Right lung (tissue), 5 donors: ENCODE results near the gene DBNL. TPM values are rescaled to one million over a fixed set of nuclear protein-coding genes. Genes with fewer than 3 reads are reported as not detected.

Source experiments
- DNase-seq, 2 donors: peaks; one replicate each; pipeline ENCODE4 v3.0.0-alpha.2; 2013
- polyA plus RNA-seq, 5 donors: library from polyadenylated mRNA; unstranded; fragments of 120-200 nt; gene quantifications; one replicate each; pipeline versions ENCODE4 v1.2.1 to v1.2.3, GENCODE V29; 2013; ENCODE audit warnings: inconsistent platforms in 1 of 5, low replicate concordance in 1 of 5; ENCODE audit not compliant: insufficient read length in 5 of 5, insufficient read depth in 1 of 5

The DBNL gene
- polyA plus RNA-seq, 5 donors, result 53.5 to 89.2 (median 59.3) TPM

DNA sequence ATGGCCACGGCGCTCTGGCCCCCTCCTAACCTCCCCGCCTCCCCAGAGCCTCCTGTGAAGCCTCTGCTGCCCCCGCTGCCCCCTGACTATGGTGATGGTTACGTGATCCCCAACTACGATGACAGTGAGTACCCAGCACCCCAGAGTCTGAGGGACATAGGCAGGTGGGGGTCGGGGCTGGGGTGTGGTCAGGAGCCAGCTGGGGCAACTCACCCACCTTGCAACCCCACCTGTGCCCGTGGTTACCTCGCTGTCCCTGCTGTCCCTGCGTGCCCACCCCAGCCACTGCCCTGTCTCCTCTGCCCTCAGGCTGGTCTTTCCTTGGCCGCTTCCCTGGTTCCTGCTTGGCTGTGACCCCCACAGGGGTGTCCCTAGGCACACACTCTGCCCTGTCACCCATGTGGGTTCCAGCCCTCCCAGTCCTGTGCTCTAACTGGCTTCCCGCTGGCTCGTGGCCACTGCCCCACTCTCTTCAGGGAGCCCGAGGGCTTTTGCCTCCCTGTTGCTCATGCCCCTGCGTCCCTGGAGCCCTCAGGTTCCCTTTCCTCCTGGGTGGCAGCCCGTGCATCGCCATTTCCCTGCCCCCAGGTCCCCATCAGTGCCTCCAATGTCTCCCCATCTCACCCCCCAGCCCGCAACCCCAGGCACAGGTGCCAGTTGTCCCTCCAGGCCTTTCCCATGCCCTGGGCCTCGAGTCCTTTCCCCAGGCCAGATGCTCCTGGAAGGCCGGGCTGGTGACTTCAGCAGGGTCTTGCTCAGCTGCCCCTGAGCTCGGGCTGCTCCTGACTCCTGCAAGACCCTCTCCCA is 63.7 kb downstream of the DBNL start:
- DNase-seq, result no peak

DNA sequence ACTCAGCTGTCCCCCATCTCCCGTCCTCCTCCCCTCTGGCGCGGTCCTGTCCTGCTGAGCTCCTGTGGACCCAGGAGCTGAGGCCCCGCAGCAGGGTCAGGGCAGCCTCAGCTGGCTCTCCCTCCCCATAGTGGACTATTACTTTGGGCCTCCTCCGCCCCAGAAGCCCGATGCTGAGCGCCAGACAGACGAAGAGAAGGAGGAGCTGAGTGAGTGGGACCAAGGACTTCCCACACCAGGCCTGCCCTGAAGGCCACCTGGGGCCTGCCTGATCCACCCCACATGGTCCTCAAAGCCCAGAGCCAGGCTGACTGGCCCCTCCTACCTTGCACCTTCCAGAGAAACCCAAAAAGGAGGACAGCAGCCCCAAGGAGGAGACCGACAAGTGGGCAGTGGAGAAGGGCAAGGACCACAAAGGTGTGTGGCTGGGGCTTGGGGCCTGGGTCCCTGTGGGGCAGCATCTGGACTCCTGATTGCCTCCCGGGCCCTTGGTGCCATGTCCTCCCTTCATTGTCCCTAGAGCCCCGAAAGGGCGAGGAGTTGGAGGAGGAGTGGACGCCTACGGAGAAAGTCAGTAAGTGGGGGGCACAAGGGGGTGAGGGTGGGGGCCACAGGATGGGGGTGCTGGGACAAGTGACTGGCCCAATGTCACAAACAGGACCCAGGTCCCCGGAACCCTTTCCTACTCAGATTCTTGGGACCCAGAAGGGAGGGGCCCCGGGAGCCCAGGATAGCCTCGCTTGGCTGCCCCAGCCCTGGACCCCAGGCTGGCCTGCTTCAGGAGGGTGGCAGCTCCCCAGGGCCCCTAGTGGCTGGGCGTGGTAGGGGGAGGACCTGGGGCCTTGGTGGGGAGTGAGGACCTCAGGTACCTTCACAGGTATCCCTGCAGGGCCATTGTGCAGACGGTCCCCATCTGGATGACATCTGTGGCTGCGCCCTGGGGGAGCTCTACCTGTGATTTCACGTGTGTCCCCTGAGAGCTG is 64.6 kb downstream of the DBNL start:
- DNase-seq, result no peak

DNA sequence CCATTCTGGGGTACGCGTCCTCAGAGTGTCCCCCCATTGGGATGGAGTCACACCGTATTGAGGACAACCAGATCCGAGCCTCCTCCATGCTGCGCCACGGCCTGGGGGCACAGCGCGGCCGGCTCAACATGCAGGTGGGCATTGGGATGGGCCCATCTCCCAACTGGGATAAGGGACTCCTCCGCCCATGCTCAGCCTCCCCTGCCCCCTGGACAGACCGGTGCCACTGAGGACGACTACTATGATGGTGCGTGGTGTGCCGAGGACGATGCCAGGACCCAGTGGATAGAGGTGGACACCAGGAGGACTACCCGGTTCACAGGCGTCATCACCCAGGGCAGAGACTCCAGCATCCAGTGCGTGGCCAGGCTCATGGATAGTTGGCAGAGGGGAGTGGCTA is 65.5 kb downstream of the DBNL start:
- no peak for DNase-seq

- no peak for DNase-seq
Measured at GRCh38 chr7:44110719-44111635, 66.5 kb downstream of the DBNL start.

Other genes with a start within 250 kb of the DBNL start
- gene MRPS24, start 175.2 kb upstream of the DBNL start, polyA plus RNA-seq, result 10 to 100 TPM; 47.9 to 88.1 (median 57.2) TPM
- 10 to 100 TPM; 28.6 to 33.9 (median 29.0) TPM for gene URGCP, start 138.1 kb upstream of the DBNL start, polyA plus RNA-seq
- 10 to 100 TPM; 13.0 to 21.0 (median 15.0) TPM for gene UBE2D4, start 118.3 kb upstream of the DBNL start, polyA plus RNA-seq
- gene SPDYE1, start 46.8 kb upstream of the DBNL start, polyA plus RNA-seq, result 1 to 10 TPM in 4 of 5 donors, under 1 TPM in 1; 0.73 to 2.1 (median 1.8) TPM
- gene PGAM2, start 20.9 kb downstream of the DBNL start, polyA plus RNA-seq, result 10 to 100 TPM in 1 of 5 donors, under 1 TPM in 3, not detected in 1; 0.26 to 15.8 (median 0.61) TPM
- gene POLM, start 37.8 kb downstream of the DBNL start, polyA plus RNA-seq, result 10 to 100 TPM; 15.5 to 29.4 (median 26.6) TPM
- 10 to 100 TPM; 40.9 to 74.4 (median 48.2) TPM for gene AEBP1, start 59.6 kb downstream of the DBNL start, polyA plus RNA-seq
- 100 to 1,000 TPM in 3 of 5 donors, 10 to 100 TPM in 2; 87.9 to 126 (median 101) TPM for gene POLD2, start 78.8 kb downstream of the DBNL start, polyA plus RNA-seq
- 1 to 10 TPM in 2 of 5 donors, under 1 TPM in 3; 0.39 to 1.4 (median 0.90) TPM for gene MYL7, start 96.6 kb downstream of the DBNL start, polyA plus RNA-seq
- 1 to 10 TPM; 2.2 to 3.9 (median 2.5) TPM for gene GCK, start 144.7 kb downstream of the DBNL start, polyA plus RNA-seq
- gene YKT6, start 156.3 kb downstream of the DBNL start, polyA plus RNA-seq, result 10 to 100 TPM; 59.3 to 70.6 (median 63.4) TPM